ENCODE measurements around the gene ALDH1A3.

ALDH1A3 gene

DNA sequence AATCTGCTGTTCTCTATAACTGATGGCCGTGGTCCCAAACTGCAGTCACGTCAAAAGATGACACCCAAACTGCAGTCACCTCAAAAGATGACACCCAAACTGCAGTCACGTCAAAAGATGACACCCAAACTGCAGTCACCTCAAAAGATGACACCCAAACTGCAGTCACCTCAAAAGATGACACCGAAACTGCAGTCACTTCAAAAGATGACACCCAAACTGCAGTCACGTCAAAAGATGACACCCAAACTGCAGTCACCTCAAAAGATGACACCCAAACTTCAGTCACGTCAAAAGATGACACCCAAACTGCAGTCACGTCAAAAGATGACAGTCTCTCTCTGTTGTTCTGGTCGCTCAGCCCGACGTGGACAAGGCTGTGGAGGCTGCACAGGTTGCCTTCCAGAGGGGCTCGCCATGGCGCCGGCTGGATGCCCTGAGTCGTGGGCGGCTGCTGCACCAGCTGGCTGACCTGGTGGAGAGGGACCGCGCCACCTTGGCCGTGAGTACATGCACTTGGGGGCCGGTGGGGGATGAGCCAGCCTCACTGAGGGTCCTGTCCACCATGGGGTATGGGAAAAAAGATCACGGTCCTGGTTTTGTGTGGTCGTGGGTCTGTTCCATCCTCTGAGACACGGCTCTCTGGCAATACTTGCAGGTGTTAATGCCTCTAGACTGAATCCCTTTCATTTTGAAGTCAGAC, 7.7 kb downstream of the ALDH1A3 start:
- no peak for TF ChIP-seq SUZ12 (IDR thresholded peaks at IDR 0.05; ENCODE audit: extremely low read depth, insufficient read depth, insufficient read length)
- no peak for TF ChIP-seq ZNF274 (IDR thresholded peaks at IDR 0.05; ENCODE audit: low read depth, low read length)
- no peak for TF ChIP-seq YY1 (IDR thresholded peaks at IDR 0.05; ENCODE audit: insufficient read depth, insufficient read length)
- Histone ChIP-seq H3K9me3 (ENCODE audit: insufficient read depth, low read length) (no peaks in the 10 kb centered on the region), H3K36me3 (ENCODE audit: insufficient read depth, insufficient read length, low read length) (no peaks in the 10 kb centered on the region), H3K27me3 (ENCODE audit: insufficient read depth, insufficient read length) (peaks cover 14% of the 10 kb centered on the region), H3K9ac (ENCODE audit: insufficient read length, low read depth) (no peak overlapping the region), H3K4me1 (ENCODE audit: insufficient read depth, insufficient read length) (no peaks in the 10 kb centered on the region), H3K4me3 (ENCODE audit: insufficient read length, low read depth) (no peak overlapping the region)
- DNase-seq (ENCODE audit: low read depth, low spot score) = no peak

DNA sequence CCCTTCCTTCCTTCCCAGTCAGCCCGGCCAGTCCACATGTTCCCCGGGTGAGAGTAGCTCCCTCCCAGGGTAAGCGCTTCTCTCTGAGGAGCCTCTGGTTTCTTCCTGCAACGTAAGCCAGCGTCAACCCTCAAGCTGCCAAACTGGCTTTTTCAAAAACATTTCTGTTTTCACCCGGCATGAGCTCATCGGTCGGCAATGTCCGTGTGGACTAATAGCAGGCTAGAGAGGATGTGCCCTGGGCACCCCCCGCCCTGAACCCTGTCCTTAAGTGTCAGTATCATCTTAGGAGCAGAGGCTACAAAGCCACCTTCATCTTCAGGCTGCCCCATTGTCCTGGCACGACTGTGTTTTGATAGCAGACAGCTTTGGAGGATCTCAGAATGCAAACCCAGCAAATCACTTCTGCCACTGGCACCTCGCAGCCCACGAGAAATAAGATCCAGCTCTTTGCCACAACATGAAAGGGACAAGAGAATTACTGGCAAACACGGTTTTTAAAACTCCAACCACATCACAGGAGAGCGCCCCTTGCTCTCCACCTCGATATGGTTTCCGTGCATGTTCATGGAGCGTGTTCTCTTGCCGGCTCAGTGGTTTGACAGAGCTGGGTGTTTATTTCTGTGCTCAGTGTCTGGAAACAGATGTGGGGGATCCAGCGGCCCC, 9.9 kb downstream of the ALDH1A3 start:
- Histone ChIP-seq H3K9me3 (ENCODE audit: insufficient read depth, low read length) (no peaks in the 10 kb centered on the region), H3K36me3 (ENCODE audit: insufficient read depth, insufficient read length, low read length) (no peaks in the 10 kb centered on the region), H3K27me3 (ENCODE audit: insufficient read depth, insufficient read length) (no peaks in the 10 kb centered on the region), H3K4me3 (ENCODE audit: insufficient read length, low read depth) (no peak overlapping the region), H3K9ac (ENCODE audit: insufficient read length, low read depth) (no peak overlapping the region), H3K4me1 (ENCODE audit: insufficient read depth, insufficient read length) (no peaks in the 10 kb centered on the region)
- TF ChIP-seq YY1 (IDR thresholded peaks at IDR 0.05; ENCODE audit: insufficient read depth, insufficient read length) = no peak
- no peak for TF ChIP-seq SUZ12 (IDR thresholded peaks at IDR 0.05; ENCODE audit: extremely low read depth, insufficient read depth, insufficient read length)
- no peak for TF ChIP-seq ZNF274 (IDR thresholded peaks at IDR 0.05; ENCODE audit: low read depth, low read length)
- no peak for DNase-seq (ENCODE audit: low read depth, low spot score)

DNA sequence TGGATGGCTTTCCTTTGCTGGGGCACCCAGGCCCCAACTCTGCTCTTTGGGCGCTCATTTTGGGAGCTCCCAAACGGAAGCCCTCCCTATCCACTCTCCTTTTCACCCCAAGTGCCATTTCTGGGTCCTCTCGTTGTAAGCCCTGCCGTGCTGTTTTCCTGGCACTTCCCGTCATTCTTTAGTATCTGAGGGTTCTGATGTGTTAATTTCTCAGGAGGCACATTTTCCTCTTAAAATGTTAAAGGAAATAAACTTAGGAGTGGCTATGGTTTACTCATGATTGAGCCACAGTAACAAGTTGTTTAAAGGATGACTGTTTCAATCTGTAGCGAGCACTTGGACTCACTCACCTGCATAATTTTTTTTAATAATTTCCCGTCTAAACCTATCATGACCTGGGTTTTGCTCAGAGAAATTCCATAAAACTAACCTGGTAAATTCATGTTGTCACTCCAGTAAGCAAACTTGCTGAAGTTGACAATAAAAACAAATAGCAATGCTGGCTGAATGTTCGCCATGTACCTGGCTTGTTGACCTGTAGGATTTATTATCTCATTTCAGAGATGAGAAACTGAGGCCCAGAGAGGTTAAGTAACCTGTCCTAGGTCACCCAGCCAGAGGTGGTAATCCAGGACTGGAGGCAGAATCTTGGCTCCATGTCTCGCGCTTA, 10.6 kb downstream of the ALDH1A3 start:
- H3K9ac ChIP-seq (ENCODE audit: insufficient read length, low read depth) = no peak overlapping the region
- no peak for TF ChIP-seq YY1 (IDR thresholded peaks at IDR 0.05; ENCODE audit: insufficient read depth, insufficient read length)
- no peak for TF ChIP-seq SUZ12 (IDR thresholded peaks at IDR 0.05; ENCODE audit: extremely low read depth, insufficient read depth, insufficient read length)
- no peak for TF ChIP-seq ZNF274 (IDR thresholded peaks at IDR 0.05; ENCODE audit: low read depth, low read length)
- DNase-seq (ENCODE audit: low read depth, low spot score) = no peak
- no peak overlapping the region for H3K4me3 ChIP-seq (ENCODE audit: insufficient read length, low read depth)
- H3K4me1 ChIP-seq (ENCODE audit: insufficient read depth, insufficient read length) = no peaks in the 10 kb centered on the region
- H3K36me3 ChIP-seq (ENCODE audit: insufficient read depth, insufficient read length, low read length) = no peaks in the 10 kb centered on the region
- no peaks in the 10 kb centered on the region for H3K27me3 ChIP-seq (ENCODE audit: insufficient read depth, insufficient read length)
- H3K9me3 ChIP-seq (ENCODE audit: insufficient read depth, low read length) = no peaks in the 10 kb centered on the region

DNA sequence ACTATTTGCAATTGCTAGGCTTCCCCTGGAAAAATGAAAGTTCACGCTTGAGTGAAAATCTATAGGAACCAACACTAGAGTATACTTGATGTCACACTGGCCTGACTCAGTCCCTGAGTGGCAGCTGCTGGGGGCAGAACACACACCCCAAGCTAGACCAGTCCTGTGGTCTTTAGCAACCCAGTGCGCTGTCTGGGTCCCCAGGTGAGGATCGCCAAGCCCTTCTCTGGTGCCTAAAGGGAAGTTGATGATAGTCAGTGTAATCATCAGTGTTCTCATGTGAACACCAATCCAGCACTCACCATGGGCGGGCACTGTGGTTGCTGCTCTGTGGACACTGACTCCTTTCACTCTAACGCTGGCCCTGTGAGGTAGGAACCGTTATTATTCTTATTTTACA, 11.2 kb downstream of the ALDH1A3 start:
- no peak for TF ChIP-seq SUZ12 (IDR thresholded peaks at IDR 0.05; ENCODE audit: extremely low read depth, insufficient read depth, insufficient read length)
- H3K27me3 ChIP-seq (ENCODE audit: insufficient read depth, insufficient read length) = no peaks in the 10 kb centered on the region
- no peaks in the 10 kb centered on the region for H3K4me1 ChIP-seq (ENCODE audit: insufficient read depth, insufficient read length)

DNA sequence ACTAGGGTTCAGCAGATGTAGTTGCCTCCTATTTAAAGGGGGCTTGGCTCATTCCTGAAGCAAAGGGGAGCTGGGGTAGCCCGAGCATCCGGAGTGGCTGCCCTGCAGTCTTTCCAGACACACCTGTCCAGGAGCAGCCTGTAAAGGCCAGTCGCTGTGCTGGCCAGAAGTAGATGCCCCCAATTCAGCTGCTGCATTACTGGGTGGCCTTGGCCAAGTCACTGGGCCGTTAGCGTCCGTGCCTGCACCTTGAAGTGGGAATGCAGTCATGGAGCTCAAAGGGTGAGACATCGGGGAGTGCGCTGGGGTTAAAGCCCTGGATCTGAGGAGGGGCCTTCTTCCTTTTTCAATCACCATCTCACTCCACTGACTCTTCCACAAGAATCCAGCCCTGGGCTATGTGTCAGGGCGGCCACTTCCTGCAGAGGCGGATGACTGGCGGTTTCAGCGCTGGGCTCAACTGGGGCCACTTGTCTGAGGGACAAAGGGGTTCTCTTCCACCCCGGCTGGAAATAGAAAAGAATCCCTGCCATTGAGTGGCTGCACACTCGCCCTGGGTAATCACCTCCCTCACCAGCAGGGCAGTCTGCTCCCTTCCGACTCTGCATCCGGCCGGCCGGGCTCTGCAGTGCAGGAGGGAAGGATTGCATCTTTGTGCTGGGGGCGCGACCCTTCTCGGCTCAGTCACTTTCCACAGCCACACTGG, 11.8 kb downstream of the ALDH1A3 start:
- Histone ChIP-seq H3K4me3 (ENCODE audit: insufficient read length, low read depth) (no peak overlapping the region), H3K9ac (ENCODE audit: insufficient read length, low read depth) (no peak overlapping the region), H3K36me3 (ENCODE audit: insufficient read depth, insufficient read length, low read length) (no peaks in the 10 kb centered on the region), H3K4me1 (ENCODE audit: insufficient read depth, insufficient read length) (no peaks in the 10 kb centered on the region), H3K9me3 (ENCODE audit: insufficient read depth, low read length) (no peaks in the 10 kb centered on the region), H3K27me3 (ENCODE audit: insufficient read depth, insufficient read length) (no peaks in the 10 kb centered on the region)
- DNase-seq (ENCODE audit: low read depth, low spot score) = no peak
- TF ChIP-seq YY1 (IDR thresholded peaks at IDR 0.05; ENCODE audit: insufficient read depth, insufficient read length) = no peak
- TF ChIP-seq SUZ12 (IDR thresholded peaks at IDR 0.05; ENCODE audit: extremely low read depth, insufficient read depth, insufficient read length) = no peak
- no peak for TF ChIP-seq ZNF274 (IDR thresholded peaks at IDR 0.05; ENCODE audit: low read depth, low read length)

More for the DNA sequence above, 11.2 kb downstream of the ALDH1A3 start:
- H3K36me3 ChIP-seq (ENCODE audit: insufficient read depth, insufficient read length, low read length) = no peaks in the 10 kb centered on the region
- H3K9ac ChIP-seq (ENCODE audit: insufficient read length, low read depth) = no peak overlapping the region
- no peaks in the 10 kb centered on the region for H3K9me3 ChIP-seq (ENCODE audit: insufficient read depth, low read length)
- no peak overlapping the region for H3K4me3 ChIP-seq (ENCODE audit: insufficient read length, low read depth)
- no peak for DNase-seq (ENCODE audit: low read depth, low spot score)

DNA sequence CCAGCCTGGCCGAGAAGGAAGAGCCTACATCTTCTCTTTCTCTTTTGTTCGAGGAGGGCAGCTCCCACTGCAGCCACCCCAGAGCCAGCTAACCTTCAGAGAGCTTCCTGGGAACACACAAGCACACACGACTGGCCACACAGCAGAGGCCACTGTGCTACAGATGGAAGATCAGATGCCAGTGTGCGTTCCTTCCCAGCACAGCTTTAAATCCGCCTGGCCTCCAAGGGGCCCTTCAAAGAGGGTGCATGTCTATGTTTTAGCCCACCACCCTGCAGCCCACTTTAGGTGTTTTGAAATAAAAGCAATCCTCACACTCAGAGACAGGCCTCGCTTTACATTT, 12.4 kb downstream of the ALDH1A3 start:
- DNase-seq (ENCODE audit: low read depth, low spot score) = no peak
- no peaks in the 10 kb centered on the region for H3K27me3 ChIP-seq (ENCODE audit: insufficient read depth, insufficient read length)
- no peaks in the 10 kb centered on the region for H3K9me3 ChIP-seq (ENCODE audit: insufficient read depth, low read length)
- no peak overlapping the region for H3K4me3 ChIP-seq (ENCODE audit: insufficient read length, low read depth)
- H3K4me1 ChIP-seq (ENCODE audit: insufficient read depth, insufficient read length) = peaks cover under 1% of the 10 kb centered on the region
- no peak overlapping the region for H3K9ac ChIP-seq (ENCODE audit: insufficient read length, low read depth)
- TF ChIP-seq SUZ12 (IDR thresholded peaks at IDR 0.05; ENCODE audit: extremely low read depth, insufficient read depth, insufficient read length) (no peak), ZNF274 (IDR thresholded peaks at IDR 0.05; ENCODE audit: low read depth, low read length) (no peak), YY1 (IDR thresholded peaks at IDR 0.05; ENCODE audit: insufficient read depth, insufficient read length) (no peak)
- H3K36me3 ChIP-seq (ENCODE audit: insufficient read depth, insufficient read length, low read length) = no peaks in the 10 kb centered on the region

Data from NT2/D1 (cell line).